Neural crest cell (in vitro differentiated cells): Measurements from ENCODE around the gene NRGN. TPM values are rescaled to one million over a fixed set of nuclear protein-coding genes. Genes with fewer than 3 reads are reported as not detected.
A peak's percentile ranks its signal among the peaks of the same experiment; 100 is the strongest.

ENCODE experiments used
- DNase-seq: peaks from one replicate; pipeline ENCODE4 v3.0.0; 2021; ENCODE audit warnings: low read depth, mixed read lengths, low spot score
- H3K27ac Mint-ChIP-seq: one replicate; pipeline ENCODE4 v1.8.0; 2021; ENCODE audit warnings: mild to moderate bottlenecking, mixed read lengths; ENCODE audit not compliant: unreplicated experiment
- H3K27me3 Mint-ChIP-seq: 2 replicates; pipeline ENCODE4 v1.8.0; 2021; ENCODE audit warnings: low read depth, mild to moderate bottlenecking, mixed read lengths
- H3K36me3 Mint-ChIP-seq: 2 replicates; pipeline ENCODE4 v1.8.0; 2021; ENCODE audit warnings: low read depth, mild to moderate bottlenecking, mixed read lengths
- H3K4me1 Mint-ChIP-seq: 2 replicates; pipeline ENCODE4 v1.8.0; 2021; ENCODE audit warnings: mixed read lengths
- H3K4me3 Mint-ChIP-seq: one replicate; pipeline ENCODE4 v1.8.0; 2021; ENCODE audit warnings: mild to moderate bottlenecking, mixed read lengths
- H3K9me3 Mint-ChIP-seq: 2 replicates; pipeline ENCODE4 v1.8.0; 2021; ENCODE audit warnings: mixed read lengths
- CTCF ChIP-seq: fragments of 200-600 bp; sonication (generic); conservative IDR thresholded peaks from 2 replicates; pipeline ENCODE4 v1.5.0; 2021; ENCODE audit warnings: antibody characterized with exemption, mild to moderate bottlenecking
- total RNA-seq: library from RNA; stranded (reverse); gene quantifications from 2 replicates; pipeline ENCODE4 v1.2.1, GENCODE V29; 2021

NRGN gene
- total RNA-seq, 1 donor from 2014 or later = 30.3 TPM

GRCh38 chr11:124745835-124746620, 6.3 kb downstream of the NRGN start:
- peaks cover 97% of the 10 kb centered on the region for H3K27me3 Mint-ChIP-seq
- no peaks in the 10 kb centered on the region for H3K9me3 Mint-ChIP-seq
- peaks cover 6% of the 10 kb centered on the region for H3K36me3 Mint-ChIP-seq
- peak overlapping the region; percentile 87 for H3K4me3 Mint-ChIP-seq
- H3K4me1 Mint-ChIP-seq = peaks cover 26% of the 10 kb centered on the region
- TF ChIP-seq CTCF = peak; percentile 52
- DNase-seq = no peak
- no peak overlapping the region for H3K27ac Mint-ChIP-seq

GRCh38 chr11:124746621-124747243, 7.0 kb downstream of the NRGN start:
- Mint-ChIP-seq H3K36me3 (peaks cover 6% of the 10 kb centered on the region), H3K4me1 (peaks cover 21% of the 10 kb centered on the region), H3K4me3 (peak overlapping the region; percentile 87), H3K27ac (no peak overlapping the region), H3K27me3 (peaks cover 91% of the 10 kb centered on the region), H3K9me3 (no peaks in the 10 kb centered on the region)
- TF ChIP-seq CTCF = peak; percentile 63
- DNase-seq = no peak

DNA sequence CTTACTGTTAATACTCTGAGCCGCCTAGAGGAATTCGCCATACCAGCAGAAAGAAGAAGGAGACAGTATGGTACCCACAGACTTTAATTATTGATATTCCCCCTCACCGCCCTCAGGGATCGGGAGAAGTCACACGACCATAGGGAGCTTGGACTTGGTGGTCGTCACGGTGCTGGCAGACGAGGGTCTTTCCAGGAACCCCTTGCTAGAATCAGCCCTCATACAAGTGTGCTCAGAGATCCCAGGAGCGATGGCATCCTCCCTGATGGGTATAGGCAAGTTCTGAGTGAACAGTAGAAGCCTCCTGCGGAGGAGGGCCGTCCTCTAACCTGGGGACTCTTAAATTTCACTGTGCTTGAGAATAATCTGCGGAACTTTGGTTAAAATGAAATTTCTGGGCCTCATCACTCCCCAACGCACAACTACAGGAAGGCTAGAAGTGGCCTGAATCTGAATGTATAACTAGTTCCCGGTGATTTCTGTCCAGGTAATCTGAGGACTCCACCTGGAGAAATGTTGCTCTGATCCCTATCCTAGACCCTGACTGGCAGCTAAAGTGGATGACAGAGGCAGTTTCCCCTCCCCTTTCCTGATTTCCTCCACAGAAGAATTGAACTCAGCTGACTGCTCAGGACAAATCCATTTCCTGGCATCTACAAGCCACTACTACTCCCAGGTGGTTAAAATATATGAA, 7.8 kb downstream of the NRGN start:
- H3K27ac Mint-ChIP-seq = no peak overlapping the region
- H3K27me3 Mint-ChIP-seq = peaks cover 86% of the 10 kb centered on the region
- no peak for TF ChIP-seq CTCF
- H3K4me1 Mint-ChIP-seq = peaks cover 19% of the 10 kb centered on the region
- H3K4me3 Mint-ChIP-seq = peak overlapping the region; percentile 87
- DNase-seq = no peak
- H3K9me3 Mint-ChIP-seq = no peaks in the 10 kb centered on the region
- peaks cover 6% of the 10 kb centered on the region for H3K36me3 Mint-ChIP-seq

- no peaks in the 10 kb centered on the region for H3K9me3 Mint-ChIP-seq
- H3K27ac Mint-ChIP-seq = no peak overlapping the region
- peak overlapping the region; percentile 38 for H3K4me3 Mint-ChIP-seq
- H3K4me1 Mint-ChIP-seq = peaks cover 17% of the 10 kb centered on the region
- H3K27me3 Mint-ChIP-seq = peaks cover 84% of the 10 kb centered on the region
- peaks cover 6% of the 10 kb centered on the region for H3K36me3 Mint-ChIP-seq
- TF ChIP-seq CTCF = no peak
- no peak for DNase-seq
Measured at GRCh38 chr11:124748100-124748418, 8.3 kb downstream of the NRGN start.

- Mint-ChIP-seq H3K4me1 (peaks cover 17% of the 10 kb centered on the region), H3K27me3 (peaks cover 77% of the 10 kb centered on the region), H3K27ac (no peak overlapping the region), H3K36me3 (peaks cover 6% of the 10 kb centered on the region), H3K9me3 (no peaks in the 10 kb centered on the region), H3K4me3 (peak overlapping the region; percentile 38)
- no peak for TF ChIP-seq CTCF
- no peak for DNase-seq
Measured at GRCh38 chr11:124748481-124749343, 9.0 kb downstream of the NRGN start.
